Stimulated activated naive B cell treated with anti-CD40 and anti-IgM and Interleukin-4, amounts not matched to agents 10 μg/mL and 1 μg/mL and 100 μg/mL, for 72 hours (primary cell): ENCODE results near the gene ZNF487.
"Not testable (repeated sequence)": the region's sequence is repeated elsewhere in the genome, so short reads cannot be mapped to it uniquely, and the experiment has no call there.

Experiments used
- ATAC-seq, 2 donors: fragments of 150-1000 bp; cut with Tn5 transposase; replicated peaks; 2 replicates each; pipeline ENCODE4 v1.10.0; 2021; ENCODE audit warnings: moderate library complexity in 1 of 2
- DNase-seq: peaks from one replicate; pipeline ENCODE4 v3.0.0; 2021
- H3K27ac Mint-ChIP-seq: one replicate; pipeline ENCODE4 v1.8.0; 2022; ENCODE audit warnings: mild to moderate bottlenecking, mixed read lengths
- H3K27me3 Mint-ChIP-seq, 2 donors: one replicate each; pipeline ENCODE4 v1.8.0; 2022; ENCODE audit warnings: mixed read lengths in 2 of 2
- H3K36me3 Mint-ChIP-seq, 2 donors: one replicate each; pipeline ENCODE4 v1.8.0; 2022; ENCODE audit warnings: mixed read lengths in 2 of 2, mild to moderate bottlenecking in 1 of 2
- H3K4me1 Mint-ChIP-seq, 2 donors: one replicate each; pipeline ENCODE4 v1.8.0; 2022; ENCODE audit warnings: mixed read lengths in 2 of 2, mild to moderate bottlenecking in 1 of 2
- H3K4me3 Mint-ChIP-seq, 2 donors: one replicate each; pipeline ENCODE4 v1.8.0; 2022; ENCODE audit warnings: mild to moderate bottlenecking in 2 of 2, mixed read lengths in 2 of 2, moderate library complexity in 1 of 2
- H3K9me3 Mint-ChIP-seq, 2 donors: one replicate each; pipeline ENCODE4 v1.8.0; 2022; ENCODE audit warnings: mixed read lengths in 2 of 2, mild to moderate bottlenecking in 1 of 2

Gene ZNF487

DNA sequence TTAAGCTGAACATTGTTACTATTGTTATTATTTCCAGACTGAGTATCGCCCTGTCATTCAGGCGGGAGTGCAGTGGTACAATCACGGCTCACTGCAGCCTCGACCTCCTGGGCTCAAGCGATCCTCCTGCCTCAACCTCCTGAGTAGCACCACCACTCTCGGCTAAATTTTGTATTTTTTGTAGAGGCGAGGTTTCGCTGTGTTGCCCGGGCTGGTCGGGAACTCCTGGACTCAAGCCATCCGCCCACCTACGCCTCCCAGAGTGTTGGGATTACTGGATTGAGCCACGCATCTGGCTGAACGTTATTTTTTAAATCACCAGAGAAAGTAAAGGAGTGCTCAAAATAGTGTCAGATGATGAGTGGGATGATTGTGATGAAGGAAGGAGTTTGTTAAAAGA lies 26.6 kb upstream of the ZNF487 start:
- H3K27ac Mint-ChIP-seq = peak overlapping the region; percentile 99
- no peak for DNase-seq
- no peaks in the 10 kb centered on the region for H3K9me3 Mint-ChIP-seq
- H3K27me3 Mint-ChIP-seq = no peaks in the 10 kb centered on the region
- peaks cover 18 to 28% of the 10 kb centered on the region in 2 donors for H3K36me3 Mint-ChIP-seq
- no peak for ATAC-seq
- peaks cover 8 to 40% of the 10 kb centered on the region in 2 donors for H3K4me1 Mint-ChIP-seq
- H3K4me3 Mint-ChIP-seq = peak overlapping the region; percentile 94 to 96

DNA sequence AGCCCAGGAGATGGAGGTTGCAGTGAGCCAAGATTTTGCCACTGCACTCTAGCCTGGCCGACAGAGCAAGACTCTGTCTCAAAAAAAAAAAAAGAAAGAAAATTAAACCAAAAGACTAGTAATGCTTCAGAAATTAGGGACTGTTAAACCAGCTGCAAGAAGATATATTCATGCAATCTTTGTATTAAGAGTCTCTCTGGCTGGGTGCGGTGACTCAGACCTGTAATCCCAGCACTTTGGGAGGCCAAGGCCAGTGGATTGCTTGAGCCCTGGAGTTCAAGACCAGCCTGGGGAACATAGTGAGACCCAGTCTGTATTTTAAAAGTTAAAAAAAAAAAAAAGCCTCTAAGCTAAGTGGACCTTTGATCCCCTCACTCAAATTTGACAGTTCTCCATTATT lies 25.4 kb upstream of the ZNF487 start:
- Mint-ChIP-seq H3K27me3 (no peaks in the 10 kb centered on the region), H3K4me3 (no peak overlapping the region), H3K9me3 (no peaks in the 10 kb centered on the region), H3K36me3 (peaks cover 14 to 23% of the 10 kb centered on the region in 2 donors), H3K4me1 (peaks cover 5 to 30% of the 10 kb centered on the region in 2 donors), H3K27ac (no peak overlapping the region)
- DNase-seq (no peak), ATAC-seq (no peak)

DNA sequence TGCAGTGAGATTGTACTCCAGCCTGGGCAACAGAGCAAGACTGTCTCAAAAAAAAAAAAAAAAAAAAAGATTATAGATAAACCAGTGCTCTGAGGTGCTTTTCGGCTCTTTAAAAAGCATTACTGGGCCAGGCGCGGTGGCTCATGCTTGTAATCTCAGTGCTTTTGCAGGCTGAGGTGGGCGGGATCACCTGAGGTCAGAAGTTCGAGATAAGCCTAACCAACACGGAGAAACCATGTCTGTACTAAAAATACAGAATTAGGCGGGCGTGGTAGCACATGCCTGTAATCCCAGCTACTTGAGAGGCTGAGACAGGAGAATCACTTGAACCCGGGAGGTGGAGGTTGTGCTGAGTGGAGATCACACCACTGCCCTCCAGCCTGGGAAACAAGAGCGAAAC lies 21.4 kb upstream of the ZNF487 start:
- ATAC-seq (no peak), DNase-seq (no peak)
- H3K4me1 Mint-ChIP-seq = peaks cover 9 to 42% of the 10 kb centered on the region in 2 donors
- H3K9me3 Mint-ChIP-seq = peaks cover 0 to 5% of the 10 kb centered on the region in 2 donors
- H3K27ac Mint-ChIP-seq = no peak overlapping the region
- H3K27me3 Mint-ChIP-seq = no peaks in the 10 kb centered on the region
- no peak overlapping the region for H3K4me3 Mint-ChIP-seq
- H3K36me3 Mint-ChIP-seq = peaks cover 10% of the 10 kb centered on the region in 2 donors

DNA sequence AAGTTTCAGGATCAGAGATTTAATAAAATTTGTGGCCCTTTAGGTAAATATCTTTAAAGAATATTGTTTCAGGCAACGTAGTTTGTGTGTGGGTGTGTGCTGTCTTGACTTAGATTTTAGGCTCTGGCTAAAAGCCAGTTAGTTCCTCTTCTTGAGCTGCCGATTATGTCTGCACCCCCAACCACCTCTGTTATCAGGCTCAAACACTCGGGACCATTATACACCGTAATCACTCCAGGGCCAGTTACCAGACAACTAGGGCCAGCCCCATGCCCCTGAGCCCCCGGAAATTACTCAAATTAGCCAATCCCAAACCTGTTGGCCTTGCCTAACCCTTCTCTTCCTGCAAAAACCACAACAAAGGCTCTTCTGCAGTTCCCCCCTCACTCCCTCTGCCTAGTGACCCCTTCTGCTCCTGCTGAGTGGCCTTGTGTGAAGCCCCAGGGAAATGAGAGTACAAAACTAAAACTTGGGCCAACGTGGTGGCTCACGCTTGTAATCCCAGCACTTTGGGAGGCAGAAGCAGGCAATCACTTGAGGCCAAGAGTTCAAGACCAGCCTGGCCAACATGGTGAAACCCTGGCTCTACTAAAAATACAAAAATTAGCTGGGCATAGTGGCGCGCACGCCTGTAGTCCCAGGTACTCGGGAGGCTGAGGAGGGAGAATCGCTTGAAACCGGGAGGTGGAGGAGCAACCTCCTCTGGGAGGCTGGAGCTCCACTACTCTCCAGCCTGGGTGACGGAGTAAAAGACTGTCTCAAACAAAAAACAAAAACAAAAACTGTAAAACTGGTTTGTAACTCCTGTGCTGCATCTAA lies 18.8 kb upstream of the ZNF487 start:
- H3K27ac Mint-ChIP-seq = peak overlapping the region; percentile 96
- peaks cover 17 to 44% of the 10 kb centered on the region in 2 donors for H3K4me1 Mint-ChIP-seq
- DNase-seq (peak; percentile 82), ATAC-seq (peak; percentile 75 to 76)
- peaks cover 8% of the 10 kb centered on the region in 2 donors for H3K36me3 Mint-ChIP-seq
- no peaks in the 10 kb centered on the region for H3K27me3 Mint-ChIP-seq
- H3K9me3 Mint-ChIP-seq = peaks cover 0 to 5% of the 10 kb centered on the region in 2 donors
- peak overlapping the region; percentile 60 to 69 for H3K4me3 Mint-ChIP-seq

DNA sequence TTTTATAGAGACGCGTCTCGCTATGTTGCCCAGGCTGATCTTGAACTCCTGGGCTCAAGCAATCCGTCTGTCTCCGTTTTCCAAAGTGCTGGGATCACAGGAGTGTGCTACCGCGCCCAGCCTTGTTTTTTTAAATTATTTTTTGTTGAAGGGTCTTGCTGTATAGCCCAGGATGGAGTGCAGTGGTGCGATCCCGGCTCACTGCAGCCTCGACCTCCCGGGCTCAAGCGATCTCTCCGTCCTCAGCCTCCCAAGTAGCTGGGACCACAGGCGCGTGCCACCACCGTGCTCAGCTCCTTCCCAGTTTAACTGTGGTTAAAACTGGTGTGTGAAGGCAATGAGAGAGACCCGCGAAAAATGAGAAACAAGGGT lies 16.9 kb upstream of the ZNF487 start:
- H3K27ac Mint-ChIP-seq = peak overlapping the region; percentile 98
- H3K4me1 Mint-ChIP-seq = peaks cover 17 to 36% of the 10 kb centered on the region in 2 donors
- DNase-seq (no peak), ATAC-seq (no peak)
- H3K9me3 Mint-ChIP-seq = peaks cover 0 to 5% of the 10 kb centered on the region in 2 donors
- no peaks in the 10 kb centered on the region for H3K27me3 Mint-ChIP-seq
- peaks cover 8% of the 10 kb centered on the region in 2 donors for H3K36me3 Mint-ChIP-seq
- H3K4me3 Mint-ChIP-seq = peak overlapping the region; percentile 90 to 96

DNA sequence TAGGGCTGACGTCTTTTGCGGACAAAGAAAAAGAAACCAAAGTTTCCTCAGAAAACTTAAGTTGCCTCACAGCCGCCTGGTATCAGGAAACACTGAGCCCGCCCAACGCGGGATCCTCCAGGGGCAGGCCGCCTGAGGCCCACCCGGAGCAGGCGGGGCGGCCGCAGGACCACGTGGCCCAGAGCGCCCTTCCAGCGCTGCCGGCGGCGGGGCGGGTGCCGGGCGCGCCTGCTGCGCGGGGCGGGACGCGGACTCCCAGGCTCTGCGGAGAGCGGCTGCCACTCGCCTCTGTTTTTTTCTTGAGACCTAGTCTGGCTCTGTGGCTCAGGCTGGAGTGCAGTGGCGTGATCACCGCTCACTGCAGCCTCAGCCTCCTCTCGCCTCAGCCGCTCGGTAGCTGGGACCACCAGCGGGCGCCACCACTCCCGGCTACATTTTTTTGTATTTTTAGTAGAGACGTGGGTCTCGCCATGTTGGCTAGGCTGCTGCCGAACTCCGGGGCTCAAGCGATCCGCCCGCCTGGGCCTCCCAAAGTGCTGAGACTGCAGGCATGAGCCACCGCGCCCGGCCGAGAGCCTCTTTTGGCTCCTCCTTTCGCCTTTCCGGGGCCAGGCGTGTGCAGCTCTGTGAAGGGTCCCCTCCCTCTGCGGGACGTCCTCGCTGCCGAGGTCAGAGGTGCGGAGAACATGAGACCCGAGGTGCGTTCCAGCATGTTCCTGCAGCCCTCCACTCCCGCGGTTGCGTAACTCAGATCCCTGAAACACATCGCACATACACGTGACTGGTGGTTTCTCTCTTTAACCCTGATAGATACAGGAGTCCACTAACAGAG lies 16.3 kb upstream of the ZNF487 start:
- peaks cover 0 to 5% of the 10 kb centered on the region in 2 donors for H3K9me3 Mint-ChIP-seq
- peaks cover 17 to 36% of the 10 kb centered on the region in 2 donors for H3K4me1 Mint-ChIP-seq
- H3K27me3 Mint-ChIP-seq = no peaks in the 10 kb centered on the region
- peak; percentile 83 for ATAC-seq
- H3K4me3 Mint-ChIP-seq = peak overlapping the region; percentile 90 to 96
- H3K36me3 Mint-ChIP-seq = peaks cover 8% of the 10 kb centered on the region in 2 donors
- H3K27ac Mint-ChIP-seq = peak overlapping the region; percentile 99
- peak; percentile 89 for DNase-seq

DNA sequence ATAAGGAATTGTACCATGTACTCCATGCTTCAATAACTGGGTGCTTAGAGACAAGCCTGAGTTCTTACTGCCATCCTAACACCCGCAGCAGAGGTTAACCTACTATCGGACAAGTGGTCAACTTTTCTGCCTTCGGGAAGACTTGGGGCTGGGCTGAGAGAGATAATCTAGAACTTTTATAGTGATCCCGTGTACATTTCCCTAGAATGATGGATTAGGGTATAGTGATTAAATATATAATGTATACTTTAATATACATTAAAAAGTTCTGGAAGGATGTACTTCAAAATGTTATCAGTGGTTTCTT lies 15.8 kb upstream of the ZNF487 start:
- peaks cover 17 to 36% of the 10 kb centered on the region in 2 donors for H3K4me1 Mint-ChIP-seq
- H3K4me3 Mint-ChIP-seq = peak overlapping the region; percentile 90 to 96
- peak overlapping the region; percentile 99 for H3K27ac Mint-ChIP-seq

DNA sequence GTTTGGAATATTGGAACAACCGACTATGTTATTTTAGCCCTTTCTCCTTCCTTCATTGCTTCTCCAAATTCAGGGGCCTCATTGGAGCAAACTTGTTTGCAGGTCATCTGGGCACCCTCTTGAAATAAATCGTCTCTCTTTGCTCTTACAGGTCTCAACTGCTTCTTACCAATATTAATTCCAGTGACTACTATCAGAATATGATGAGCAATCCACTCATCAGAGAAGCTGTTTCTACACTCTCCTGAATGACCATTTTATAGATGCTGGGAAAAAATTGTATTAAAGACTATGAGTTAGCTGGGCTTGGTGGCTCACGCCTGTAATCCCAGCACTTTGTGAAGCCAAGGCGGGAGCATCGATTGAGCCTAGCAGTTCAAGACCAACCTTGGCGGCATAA lies 15.4 kb upstream of the ZNF487 start:
- no peak for ATAC-seq
- H3K4me1 Mint-ChIP-seq = peaks cover 17 to 36% of the 10 kb centered on the region in 2 donors
- peaks cover 8% of the 10 kb centered on the region in 2 donors for H3K36me3 Mint-ChIP-seq
- peak overlapping the region; percentile 59 for H3K27ac Mint-ChIP-seq
- peak overlapping the region; percentile 12 to 39 for H3K4me3 Mint-ChIP-seq
- H3K27me3 Mint-ChIP-seq = no peaks in the 10 kb centered on the region
- no peak for DNase-seq
- peaks cover 0 to 5% of the 10 kb centered on the region in 2 donors for H3K9me3 Mint-ChIP-seq

More for the DNA sequence above, 15.8 kb upstream of the ZNF487 start:
- ATAC-seq (no peak), DNase-seq (no peak)
- peaks cover 8% of the 10 kb centered on the region in 2 donors for H3K36me3 Mint-ChIP-seq
- no peaks in the 10 kb centered on the region for H3K27me3 Mint-ChIP-seq
- peaks cover 0 to 5% of the 10 kb centered on the region in 2 donors for H3K9me3 Mint-ChIP-seq

DNA sequence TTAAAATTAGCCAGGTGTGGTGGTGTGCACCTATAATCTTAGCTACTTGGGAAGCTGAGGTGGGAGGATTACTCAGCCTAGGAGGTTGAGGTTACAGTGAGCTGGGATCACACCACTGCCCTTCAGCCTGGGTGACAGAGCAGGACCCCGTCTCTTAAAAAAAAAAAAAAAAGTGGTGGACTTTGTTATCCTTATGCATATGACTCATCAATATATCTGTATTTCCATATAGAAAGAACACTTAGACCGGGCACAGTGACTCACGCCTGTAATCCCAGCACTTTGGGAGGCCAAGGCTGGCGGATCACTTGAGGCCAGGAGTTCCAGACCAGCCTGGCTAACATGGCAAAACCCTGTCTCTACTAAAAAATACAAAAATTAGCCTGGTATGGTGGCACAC lies 15.0 kb upstream of the ZNF487 start:
- Mint-ChIP-seq H3K27ac (peak overlapping the region; percentile 59), H3K4me1 (peaks cover 17 to 36% of the 10 kb centered on the region in 2 donors)
- H3K36me3 Mint-ChIP-seq, H3K9me3 Mint-ChIP-seq, DNase-seq, H3K27me3 Mint-ChIP-seq, H3K4me3 Mint-ChIP-seq, ATAC-seq: not testable (repeated sequence)

DNA sequence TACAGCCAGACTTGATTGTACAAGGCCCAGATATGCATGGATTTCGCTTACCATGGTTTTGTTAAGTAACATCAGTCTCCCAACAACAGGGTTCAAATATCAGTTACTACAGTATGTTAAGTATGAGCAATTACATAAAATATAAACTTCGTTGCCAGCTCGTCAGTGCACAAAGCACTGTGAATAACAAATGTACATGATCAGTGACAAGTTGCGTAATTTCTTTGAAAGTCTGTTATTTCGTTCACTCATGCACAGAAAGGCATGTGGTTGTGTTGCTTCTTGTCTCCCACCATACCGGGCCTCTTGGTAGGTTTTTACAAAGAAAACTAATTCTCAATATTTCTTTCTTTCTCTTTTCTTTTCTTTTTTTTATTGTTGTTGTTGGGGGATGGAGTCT lies 12.5 kb upstream of the ZNF487 start:
- H3K9me3 Mint-ChIP-seq = peaks cover 0 to 2% of the 10 kb centered on the region in 2 donors
- H3K4me1 Mint-ChIP-seq = peaks cover 12 to 32% of the 10 kb centered on the region in 2 donors
- H3K27ac Mint-ChIP-seq = no peak overlapping the region
- DNase-seq = no peak
- no peak for ATAC-seq
- no peaks in the 10 kb centered on the region for H3K27me3 Mint-ChIP-seq
- no peak overlapping the region for H3K4me3 Mint-ChIP-seq
- H3K36me3 Mint-ChIP-seq = peaks cover 6% of the 10 kb centered on the region in 2 donors

DNA sequence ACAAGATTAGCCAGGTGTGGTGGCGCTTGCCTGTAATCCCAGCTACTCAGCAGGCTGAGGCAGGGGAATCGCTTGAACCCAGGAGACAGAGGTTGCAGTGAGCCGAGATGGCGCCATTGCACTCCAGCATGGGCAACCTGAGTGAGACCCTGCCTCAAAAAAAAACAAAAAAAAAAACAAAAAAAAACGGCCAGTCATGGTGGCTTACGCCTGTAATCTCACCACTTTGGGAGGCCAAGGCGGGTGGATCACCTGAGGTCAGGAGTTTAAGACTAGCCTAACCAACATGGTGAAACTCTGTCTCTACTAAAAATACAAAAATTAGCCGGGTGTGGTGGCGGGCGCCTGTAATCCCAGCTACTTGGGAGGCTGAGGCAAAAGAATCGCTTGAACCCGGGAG lies 10.4 kb upstream of the ZNF487 start:
- H3K4me1 Mint-ChIP-seq = peaks cover 8 to 18% of the 10 kb centered on the region in 2 donors
- H3K36me3 Mint-ChIP-seq, ATAC-seq, DNase-seq, H3K27me3 Mint-ChIP-seq, H3K4me3 Mint-ChIP-seq, H3K27ac Mint-ChIP-seq, H3K9me3 Mint-ChIP-seq: not testable (repeated sequence)

DNA sequence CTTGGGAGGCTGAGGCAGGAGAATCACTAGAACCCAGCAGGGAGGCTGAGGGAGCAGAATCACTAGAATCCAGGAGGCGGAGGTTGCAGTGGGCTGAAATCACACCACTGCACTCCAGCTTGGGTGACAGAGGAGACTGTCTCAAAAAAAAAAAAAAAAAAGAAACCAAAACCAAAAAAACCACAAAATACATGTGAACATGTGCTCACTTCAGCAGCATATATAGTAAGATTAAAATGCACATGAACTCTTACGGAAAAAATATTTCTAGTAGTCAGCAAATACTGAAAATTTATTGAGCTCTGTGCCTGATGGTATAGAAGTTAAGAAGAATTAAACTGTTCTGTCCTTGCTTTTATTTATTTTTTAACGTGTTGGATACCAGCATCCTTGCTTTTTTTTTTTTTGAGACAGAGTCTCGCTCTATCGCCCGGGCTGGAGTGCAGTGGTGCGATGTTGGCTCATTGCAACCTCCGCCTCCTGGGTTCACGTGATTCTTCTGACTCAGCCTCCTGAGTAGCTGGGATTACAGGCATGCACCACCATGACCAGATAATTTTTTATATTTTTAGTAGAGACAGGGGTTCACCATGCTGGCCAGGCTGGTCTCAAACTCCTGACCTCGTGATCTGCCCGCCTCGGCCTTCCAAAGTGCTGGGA lies 9.6 kb upstream of the ZNF487 start:
- H3K4me3 Mint-ChIP-seq = peak overlapping the region; percentile 68
- no peaks in the 10 kb centered on the region for H3K36me3 Mint-ChIP-seq
- ATAC-seq (peak; percentile 92 to 93), DNase-seq (peak; percentile 44)
- no peaks in the 10 kb centered on the region for H3K27me3 Mint-ChIP-seq
- peak overlapping the region; percentile 89 for H3K27ac Mint-ChIP-seq
- no peaks in the 10 kb centered on the region for H3K9me3 Mint-ChIP-seq
- peaks cover 6 to 15% of the 10 kb centered on the region in 2 donors for H3K4me1 Mint-ChIP-seq

DNA sequence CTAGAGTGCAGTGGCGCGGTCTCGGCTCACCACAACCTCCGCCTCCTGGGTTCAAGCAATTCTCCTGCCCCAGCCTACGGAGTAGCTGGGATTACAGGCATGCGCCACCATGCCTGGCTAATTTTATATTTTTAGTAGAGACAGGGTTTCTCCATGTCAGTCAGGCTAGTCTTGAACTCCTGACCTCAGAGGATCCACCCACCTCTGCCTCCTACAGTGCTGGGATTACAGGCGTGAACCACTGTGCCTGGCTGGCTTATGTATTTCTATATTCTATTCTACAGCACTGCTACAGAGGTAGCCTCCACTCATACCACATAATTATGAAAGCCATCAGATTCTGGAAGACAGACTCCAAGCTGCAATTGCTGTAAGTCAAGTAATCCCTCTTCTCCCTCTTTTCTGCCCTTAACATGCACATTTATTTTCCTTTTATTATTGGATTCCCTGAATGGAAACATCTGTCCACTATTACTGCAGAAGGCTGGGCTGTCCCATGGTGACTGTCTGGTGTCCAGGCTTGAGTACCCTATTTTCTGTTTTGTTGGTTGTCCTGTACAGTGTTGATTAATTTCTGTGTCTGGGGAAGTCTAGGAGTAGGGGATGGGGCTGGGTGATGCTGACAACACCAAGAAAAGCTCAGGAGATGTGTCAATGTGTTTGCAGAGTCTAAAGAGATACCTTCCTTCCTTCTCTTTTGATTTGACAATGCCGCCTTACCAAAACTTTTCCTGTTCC lies 5.8 kb upstream of the ZNF487 start:
- Mint-ChIP-seq H3K9me3 (no peaks in the 10 kb centered on the region), H3K4me1 (peaks cover 8 to 15% of the 10 kb centered on the region in 2 donors), H3K27me3 (no peaks in the 10 kb centered on the region), H3K4me3 (no peak overlapping the region), H3K36me3 (peaks cover 2 to 3% of the 10 kb centered on the region in 2 donors), H3K27ac (no peak overlapping the region)
- DNase-seq (no peak), ATAC-seq (no peak)
